ENCODE results near the gene ZBTB9.

- TF ChIP-seq POLR2A (IDR thresholded peaks at IDR 0.05), result no peak
- no peak for TF ChIP-seq CTCF (IDR thresholded peaks at IDR 0.05)
These were observed 37.7 kb downstream of the ZBTB9 start for GRCh38 chr6:33492093-33492492.

All from suprapubic skin (tissue), 3 donors.